GM19468 (cell line): Measurements from ENCODE around the gene ASIC4.

Experiments used
- ATAC-seq: cut with Tn5 transposase; IDR thresholded peaks from one replicate; pipeline ENCODE4 v1.9.1; 2021; ENCODE audit warnings: mild to moderate bottlenecking, moderate library complexity, moderate number of reproducible peaks; ENCODE audit not compliant: unreplicated experiment; ENCODE audit errors: extremely low read depth

ASIC4 gene

DNA sequence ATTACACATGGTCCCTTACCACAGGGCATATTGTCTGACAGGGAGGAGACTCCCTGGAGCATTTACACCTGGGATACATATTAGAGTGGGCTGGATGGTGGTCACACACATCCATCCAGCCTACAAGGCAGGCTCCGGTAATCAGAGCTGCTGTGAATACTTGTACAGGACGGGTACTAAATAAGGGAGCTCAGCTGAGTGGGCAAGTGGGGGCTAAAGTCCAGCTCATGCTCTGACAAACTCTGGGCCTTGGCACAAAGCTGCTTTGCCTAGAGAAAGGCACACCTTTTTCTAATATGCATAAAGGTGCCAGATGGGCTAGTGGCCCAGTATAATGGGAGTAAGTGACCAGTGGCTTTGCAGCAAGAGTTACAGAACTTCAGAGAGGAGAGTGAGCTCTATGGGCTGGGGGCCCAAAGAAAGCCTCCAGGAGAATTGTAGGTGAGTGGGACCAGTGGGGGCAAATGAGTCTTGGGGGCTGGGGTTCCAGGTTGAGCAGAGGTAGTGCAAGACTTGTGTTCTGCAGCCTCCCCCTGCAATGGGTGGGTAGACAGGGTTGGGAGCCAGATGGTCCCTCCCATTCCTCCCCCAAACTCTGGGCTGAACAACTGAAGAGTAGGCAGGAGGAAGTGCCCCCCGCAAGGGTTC lies 31.1 kb downstream of the ASIC4 start:
- ATAC-seq: no peak

GRCh38 chr2:219545943-219546352 lies 31.7 kb downstream of the ASIC4 start:
- ATAC-seq: no peak

DNA sequence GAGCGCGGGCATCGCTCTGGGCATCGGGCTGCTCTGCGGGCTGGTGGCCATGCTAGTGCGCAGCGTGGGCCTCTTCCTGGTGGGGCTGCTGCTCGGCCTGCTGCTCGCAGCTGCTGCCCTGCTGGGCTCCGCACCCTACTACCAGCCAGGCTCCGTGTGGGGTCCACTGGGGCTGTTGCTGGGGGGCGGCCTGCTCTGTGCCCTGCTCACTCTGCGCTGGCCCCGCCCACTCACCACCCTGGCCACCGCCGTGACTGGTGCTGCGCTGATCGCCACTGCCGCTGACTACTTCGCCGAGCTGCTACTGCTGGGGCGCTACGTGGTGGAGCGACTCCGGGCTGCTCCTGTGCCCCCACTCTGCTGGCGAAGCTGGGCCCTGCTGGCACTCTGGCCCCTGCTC lies 33.3 kb downstream of the ASIC4 start:
- no peak for ATAC-seq

DNA sequence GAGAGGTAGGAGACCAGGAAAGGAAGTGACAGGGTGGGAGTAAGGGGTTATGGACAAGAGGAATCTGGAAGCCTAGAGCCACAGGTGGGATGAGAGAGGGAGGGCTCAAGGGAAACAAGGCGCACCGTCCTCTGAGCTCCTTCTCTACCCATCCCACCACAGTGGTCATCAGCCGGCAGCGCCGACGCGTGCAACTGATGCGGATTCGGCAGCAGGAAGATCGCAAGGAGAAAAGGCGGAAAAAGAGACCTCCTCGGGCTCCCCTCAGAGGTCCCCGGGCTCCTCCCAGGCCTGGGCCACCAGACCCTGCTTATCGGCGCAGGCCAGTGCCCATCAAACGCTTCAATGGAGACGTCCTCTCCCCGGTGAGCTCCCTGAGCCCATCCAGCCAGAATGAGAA lies 34.7 kb downstream of the ASIC4 start:
- ATAC-seq: no peak

- no peak for ATAC-seq
Observed at GRCh38 chr2:219549619-219550018, 35.3 kb downstream of the ASIC4 start.

GRCh38 chr2:219551441-219552381 lies 37.4 kb downstream of the ASIC4 start:
- ATAC-seq: no peak

DNA sequence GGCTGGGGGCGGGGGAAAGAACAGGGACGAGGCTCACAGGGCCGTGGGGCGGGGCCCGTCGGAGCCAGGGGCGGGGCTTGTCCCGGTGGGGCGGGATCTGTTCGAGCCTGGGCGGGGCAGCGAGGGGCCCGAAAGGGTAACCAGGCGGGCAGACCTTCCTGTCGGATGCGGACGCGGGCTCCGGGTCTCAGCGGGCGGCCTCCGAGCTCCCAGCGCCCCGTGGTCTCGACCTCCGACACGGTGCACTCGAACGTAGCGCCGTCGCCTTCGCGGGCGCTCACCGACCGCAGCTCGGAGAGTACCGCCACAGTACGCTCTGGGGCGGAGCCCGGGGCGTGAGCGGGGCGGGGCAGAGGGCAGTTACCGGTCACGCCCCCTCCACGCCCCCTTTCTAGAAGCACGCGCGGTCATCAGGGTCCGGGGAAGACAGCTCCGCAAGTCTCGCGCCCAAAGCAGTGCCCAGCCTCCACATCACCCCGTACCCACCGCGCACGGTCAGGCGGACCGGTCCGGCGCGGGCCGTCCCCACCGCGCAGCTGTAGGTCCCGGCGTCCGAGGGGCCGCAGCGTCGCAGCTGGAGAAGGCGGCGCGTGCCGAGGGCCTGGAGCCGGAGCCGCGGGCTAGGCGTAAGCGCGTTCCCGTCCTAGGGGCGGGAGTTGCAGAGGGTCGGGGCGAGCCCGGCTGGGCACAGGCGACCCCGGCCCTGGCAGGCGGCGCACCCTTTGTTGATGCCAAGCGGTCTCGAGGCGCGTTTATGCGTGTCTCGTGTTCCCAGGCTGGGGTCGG lies 38.3 kb downstream of the ASIC4 start:
- peak; percentile 91 for ATAC-seq

DNA sequence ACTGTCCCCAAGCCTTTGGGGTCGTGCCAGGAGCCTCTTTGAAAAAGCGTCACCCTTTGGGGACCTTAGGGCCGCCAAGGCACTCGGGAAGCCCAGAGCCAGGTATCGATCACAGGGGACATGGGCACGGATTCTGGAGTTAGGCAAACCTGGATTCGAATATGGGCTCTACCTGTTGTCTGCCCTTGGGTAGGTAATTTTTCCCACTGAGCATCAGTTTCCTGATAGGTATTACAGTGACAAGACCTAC lies 38.8 kb downstream of the ASIC4 start:
- no peak for ATAC-seq

- no peak for ATAC-seq
Observed at GRCh38 chr2:219553463-219553963, 39.2 kb downstream of the ASIC4 start.

- ATAC-seq: no peak
Observed at GRCh38 chr2:219554350-219554749, 40.1 kb downstream of the ASIC4 start.

DNA sequence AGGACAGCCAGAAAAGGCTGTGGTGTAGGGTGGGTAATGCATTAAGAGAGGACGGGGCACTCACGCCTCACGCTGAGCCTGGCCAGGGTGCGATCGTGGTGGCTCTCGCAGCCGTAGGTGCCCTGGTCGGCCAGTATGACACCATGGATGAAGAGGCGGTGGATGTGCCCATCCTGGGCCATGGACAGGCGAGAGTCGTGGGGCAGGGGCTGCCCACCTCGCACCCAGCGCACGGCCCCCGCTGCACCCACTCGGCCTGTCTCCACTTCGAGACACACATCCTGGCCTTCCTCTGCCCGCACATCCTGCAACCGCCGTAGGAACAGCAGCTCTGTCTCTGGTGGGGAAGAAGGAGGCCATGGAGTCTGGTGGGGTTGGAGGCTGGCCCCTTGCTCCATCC lies 41.7 kb downstream of the ASIC4 start:
- ATAC-seq: no peak

DNA sequence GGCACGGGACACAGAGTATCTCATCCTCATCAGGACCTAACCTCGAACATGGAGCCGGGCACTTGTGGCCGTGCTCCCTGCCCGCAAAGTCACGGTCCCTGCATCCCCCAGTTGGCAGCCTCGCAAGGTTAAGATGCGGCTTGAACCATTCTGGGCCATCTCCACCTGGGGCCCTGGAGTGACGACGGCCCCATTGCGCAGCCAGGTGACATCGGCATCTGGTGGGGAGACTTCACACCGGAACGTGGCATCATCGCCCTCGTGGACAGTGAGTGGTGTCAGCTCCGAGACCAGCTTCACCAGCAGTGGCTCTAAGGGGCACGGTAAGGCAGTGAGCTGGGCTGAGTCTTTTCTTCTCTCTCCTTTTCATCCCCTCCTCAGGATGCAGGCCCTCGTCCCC lies 42.1 kb downstream of the ASIC4 start:
- ATAC-seq: no peak

DNA sequence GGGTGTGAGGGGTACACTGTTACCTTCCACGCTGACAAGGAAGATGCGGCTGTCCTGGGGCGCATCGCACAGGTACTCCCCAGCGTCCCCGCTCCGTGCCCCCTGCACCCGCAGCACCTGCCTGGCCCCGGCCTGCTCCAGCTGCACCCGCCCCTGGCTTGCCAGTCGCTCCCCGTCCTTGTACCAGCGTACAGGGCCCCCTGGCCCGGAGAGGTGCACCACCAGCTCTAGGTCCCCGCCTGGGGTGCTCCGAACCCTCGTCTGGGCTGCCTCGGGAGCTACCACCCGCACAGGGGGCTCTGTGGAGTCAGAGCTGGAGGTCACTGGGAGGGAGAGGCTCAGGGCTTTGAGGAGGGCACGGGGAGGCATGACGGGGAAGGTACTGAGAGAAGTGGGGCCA lies 43.0 kb downstream of the ASIC4 start:
- no peak for ATAC-seq

DNA sequence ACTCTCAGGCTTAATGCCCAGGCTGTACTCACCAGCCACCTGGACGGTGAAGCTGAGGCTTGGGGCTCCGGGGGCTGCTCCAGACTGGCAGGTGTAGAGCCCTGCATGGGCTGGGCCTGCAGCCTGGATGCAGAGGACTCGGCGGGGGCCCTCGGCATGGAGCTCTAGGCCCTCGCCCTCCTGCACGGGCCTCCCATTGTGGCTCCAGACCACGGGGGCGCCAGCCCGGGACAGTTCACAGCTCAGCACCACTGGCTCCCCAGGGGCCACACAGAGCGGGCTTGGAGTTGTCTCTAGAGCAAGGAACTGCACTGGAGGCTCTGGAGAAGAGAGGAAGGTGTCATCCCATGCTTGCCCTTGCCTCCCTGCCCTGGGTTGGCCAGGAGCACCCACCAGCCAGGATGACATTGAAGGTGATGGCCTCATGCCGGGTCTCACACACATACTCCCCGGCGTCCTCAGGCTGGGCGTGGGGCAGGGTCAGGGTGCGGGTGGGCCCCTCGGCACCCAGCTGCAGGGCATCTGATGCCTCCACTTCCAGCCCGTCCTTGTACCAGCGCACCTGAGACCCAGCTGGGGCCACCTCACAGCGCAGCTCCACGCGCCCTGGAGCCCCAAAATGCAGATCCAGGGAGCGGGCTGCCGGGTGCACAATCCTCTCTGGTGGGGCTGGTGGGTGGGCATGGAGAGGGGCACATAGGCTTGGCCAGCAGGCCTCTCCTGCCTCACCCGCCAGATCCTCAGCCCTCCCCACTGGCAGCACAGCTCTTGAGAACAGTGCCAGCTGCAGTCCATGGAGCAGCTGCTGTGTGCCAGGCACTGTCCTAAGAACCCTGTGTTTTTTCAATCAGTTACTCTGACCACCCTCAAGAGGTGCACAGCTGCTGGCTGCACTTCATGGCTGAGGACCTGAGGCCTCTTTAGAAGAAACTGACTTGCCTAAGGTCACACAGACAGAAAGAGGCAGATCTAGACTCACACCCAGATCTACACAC lies 43.8 kb downstream of the ASIC4 start:
- ATAC-seq: no peak

- no peak for ATAC-seq
Observed at GRCh38 chr2:219559156-219559915, 45.1 kb downstream of the ASIC4 start.

DNA sequence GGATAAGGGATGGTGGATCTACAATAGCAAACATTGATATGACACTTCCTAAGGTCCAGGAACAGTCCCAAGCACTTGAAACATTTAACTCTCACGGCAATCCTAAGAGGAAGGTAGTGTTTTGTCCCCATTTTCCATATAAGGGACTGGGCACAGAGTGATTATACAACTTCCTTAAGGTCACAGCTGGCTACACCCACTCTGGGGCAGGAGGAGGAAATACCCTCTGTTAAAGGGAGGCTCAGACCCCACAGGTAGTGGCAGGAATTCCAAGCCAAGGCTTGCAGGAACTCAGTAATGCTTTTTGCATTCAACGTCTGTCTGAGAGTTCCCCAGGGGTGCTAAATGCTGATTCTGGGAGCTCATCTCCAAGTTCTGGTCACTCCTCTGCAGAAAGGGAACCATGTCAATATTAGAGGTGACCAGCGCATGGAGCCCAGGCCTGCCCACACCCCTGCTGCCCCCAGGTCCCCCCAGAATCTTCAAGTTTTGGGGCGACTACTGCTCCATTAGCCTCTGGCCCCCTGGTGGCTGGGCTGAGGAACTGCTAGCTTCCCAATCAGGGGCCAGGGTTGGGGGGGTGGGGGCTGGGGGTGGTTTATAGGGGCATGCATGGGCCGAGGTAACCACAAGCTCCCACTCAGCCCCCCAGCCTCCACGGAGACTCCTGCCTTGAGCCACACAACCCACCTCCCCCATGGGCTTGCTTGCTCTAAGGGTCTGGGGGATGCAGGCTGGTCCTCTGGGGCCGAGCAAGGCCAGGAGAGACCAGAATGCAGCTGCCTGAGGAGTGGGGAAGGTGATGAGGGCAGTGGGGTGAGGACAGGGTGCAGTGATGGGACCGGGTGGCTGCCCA lies 46.0 kb downstream of the ASIC4 start:
- no peak for ATAC-seq

DNA sequence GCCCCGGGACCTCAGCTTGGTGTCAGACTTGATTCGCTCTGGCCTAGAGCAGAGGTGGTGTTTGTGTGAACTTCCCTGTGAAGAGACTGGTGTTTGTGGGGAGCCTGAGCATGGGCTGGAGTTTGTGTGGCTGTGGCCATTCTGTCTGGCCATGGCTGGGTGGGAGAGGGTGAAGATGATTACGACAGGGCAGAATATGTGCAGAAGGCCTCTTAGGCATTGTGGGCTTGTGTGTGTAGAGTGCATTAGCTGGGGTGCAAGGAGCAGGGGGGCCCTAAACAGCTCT lies 46.6 kb downstream of the ASIC4 start:
- no peak for ATAC-seq
